ENCODE measurements around the gene GDF2. TPM values are rescaled to one million over a fixed set of nuclear protein-coding genes. Genes with fewer than 3 reads are reported as not detected.

The GDF2 gene
- polyA plus RNA-seq, 1 experiment: not detected

DNA sequence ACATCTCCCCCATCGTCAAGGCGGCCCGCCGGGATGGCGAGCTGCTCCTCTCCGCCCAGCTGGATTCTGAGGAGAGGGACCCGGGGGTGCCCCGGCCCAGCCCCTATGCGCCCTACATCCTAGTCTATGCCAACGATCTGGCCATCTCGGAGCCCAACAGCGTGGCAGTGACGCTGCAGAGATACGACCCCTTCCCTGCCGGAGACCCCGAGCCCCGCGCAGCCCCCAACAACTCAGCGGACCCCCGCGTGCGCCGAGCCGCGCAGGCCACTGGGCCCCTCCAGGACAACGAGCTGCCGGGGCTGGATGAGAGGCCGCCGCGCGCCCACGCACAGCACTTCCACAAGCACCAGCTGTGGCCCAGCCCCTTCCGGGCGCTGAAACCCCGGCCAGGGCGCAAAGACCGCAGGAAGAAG, 12.2 kb upstream of the GDF2 start:
- Histone ChIP-seq H3K36me3 (ENCODE audit: control insufficient read depth, insufficient read depth, low read length) (no peaks in the 10 kb centered on the region), H3K27me3 (ENCODE audit: control insufficient read depth, insufficient read depth, low read length) (peaks cover 1% of the 10 kb centered on the region; the same call in 1 of the 2 replicates), H3K4me3 (ENCODE audit: low read depth, low read length) (no peak overlapping the region)
- TF ChIP-seq, protein P1, sequence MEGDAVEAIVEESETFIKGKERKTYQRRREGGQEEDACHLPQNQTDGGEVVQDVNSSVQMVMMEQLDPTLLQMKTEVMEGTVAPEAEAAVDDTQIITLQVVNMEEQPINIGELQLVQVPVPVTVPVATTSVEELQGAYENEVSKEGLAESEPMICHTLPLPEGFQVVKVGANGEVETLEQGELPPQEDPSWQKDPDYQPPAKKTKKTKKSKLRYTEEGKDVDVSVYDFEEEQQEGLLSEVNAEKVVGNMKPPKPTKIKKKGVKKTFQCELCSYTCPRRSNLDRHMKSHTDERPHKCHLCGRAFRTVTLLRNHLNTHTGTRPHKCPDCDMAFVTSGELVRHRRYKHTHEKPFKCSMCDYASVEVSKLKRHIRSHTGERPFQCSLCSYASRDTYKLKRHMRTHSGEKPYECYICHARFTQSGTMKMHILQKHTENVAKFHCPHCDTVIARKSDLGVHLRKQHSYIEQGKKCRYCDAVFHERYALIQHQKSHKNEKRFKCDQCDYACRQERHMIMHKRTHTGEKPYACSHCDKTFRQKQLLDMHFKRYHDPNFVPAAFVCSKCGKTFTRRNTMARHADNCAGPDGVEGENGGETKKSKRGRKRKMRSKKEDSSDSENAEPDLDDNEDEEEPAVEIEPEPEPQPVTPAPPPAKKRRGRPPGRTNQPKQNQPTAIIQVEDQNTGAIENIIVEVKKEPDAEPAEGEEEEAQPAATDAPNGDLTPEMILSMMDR (IDR thresholded peaks at IDR 0.05; ENCODE audit: insufficient read depth, low read depth, low read length): no peak
- ChIA-PET CTCF (interaction anchor here (2.1 to 9.7 kb wide), 2 partner anchors 265 to 315 kb away, joined by 5 to 215 read pairs; no protein-coding TSS in a partner anchor), POLR2A (no interaction called here)
- no peak for DNase-seq (ENCODE audit: low read depth)

GRCh38 chr10:47311193-47311931, 10.9 kb upstream of the GDF2 start:
- Histone ChIP-seq H3K4me3 (ENCODE audit: low read depth, low read length) (no peak overlapping the region), H3K36me3 (ENCODE audit: control insufficient read depth, insufficient read depth, low read length) (no peaks in the 10 kb centered on the region), H3K27me3 (ENCODE audit: control insufficient read depth, insufficient read depth, low read length) (peaks cover 1% of the 10 kb centered on the region; the same call in 1 of the 2 replicates)
- TF ChIP-seq, protein P1 (IDR thresholded peaks at IDR 0.05; ENCODE audit: insufficient read depth, low read depth, low read length): no peak
- CTCF ChIA-PET: interaction anchor here (0.7 to 9.7 kb wide), 33 partner anchors 8 to 317 kb away, joined by 3 to 215 read pairs (median 5); partner anchors contain the start of gene GDF10
- POLR2A ChIA-PET: no interaction called here
- DNase-seq (ENCODE audit: low read depth): no peak

- Histone ChIP-seq H3K27me3 (ENCODE audit: control insufficient read depth, insufficient read depth, low read length) (peaks cover 1% of the 10 kb centered on the region; the same call in 1 of the 2 replicates), H3K36me3 (ENCODE audit: control insufficient read depth, insufficient read depth, low read length) (no peaks in the 10 kb centered on the region), H3K4me3 (ENCODE audit: low read depth, low read length) (no peak overlapping the region)
- POLR2A ChIA-PET: no interaction called here
- TF ChIP-seq, protein P1 (IDR thresholded peaks at IDR 0.05; ENCODE audit: insufficient read depth, low read depth, low read length): peak; percentile 96
- DNase-seq (ENCODE audit: low read depth): peak; percentile 1
- CTCF ChIA-PET: interaction anchor here (0.7 to 9.7 kb wide), 35 partner anchors 9 to 318 kb away, joined by 3 to 215 read pairs (median 5); partner anchors contain the start of gene GDF10
Observed at GRCh38 chr10:47311932-47312662, 10.2 kb upstream of the GDF2 start.

- Histone ChIP-seq H3K4me3 (ENCODE audit: low read depth, low read length) (no peak overlapping the region), H3K27me3 (ENCODE audit: control insufficient read depth, insufficient read depth, low read length) (peaks cover 1% of the 10 kb centered on the region; the same call in 1 of the 2 replicates), H3K36me3 (ENCODE audit: control insufficient read depth, insufficient read depth, low read length) (no peaks in the 10 kb centered on the region)
- POLR2A ChIA-PET: no interaction called here
- no peak for DNase-seq (ENCODE audit: low read depth)
- TF ChIP-seq, protein P1 (IDR thresholded peaks at IDR 0.05; ENCODE audit: insufficient read depth, low read depth, low read length): no peak
- CTCF ChIA-PET: interaction anchor here (0.6 to 9.7 kb wide), 20 partner anchors 9 to 318 kb away, joined by 3 to 215 read pairs (median 6); no protein-coding TSS in a partner anchor
Observed at GRCh38 chr10:47312663-47312995, 9.6 kb upstream of the GDF2 start.

DNA sequence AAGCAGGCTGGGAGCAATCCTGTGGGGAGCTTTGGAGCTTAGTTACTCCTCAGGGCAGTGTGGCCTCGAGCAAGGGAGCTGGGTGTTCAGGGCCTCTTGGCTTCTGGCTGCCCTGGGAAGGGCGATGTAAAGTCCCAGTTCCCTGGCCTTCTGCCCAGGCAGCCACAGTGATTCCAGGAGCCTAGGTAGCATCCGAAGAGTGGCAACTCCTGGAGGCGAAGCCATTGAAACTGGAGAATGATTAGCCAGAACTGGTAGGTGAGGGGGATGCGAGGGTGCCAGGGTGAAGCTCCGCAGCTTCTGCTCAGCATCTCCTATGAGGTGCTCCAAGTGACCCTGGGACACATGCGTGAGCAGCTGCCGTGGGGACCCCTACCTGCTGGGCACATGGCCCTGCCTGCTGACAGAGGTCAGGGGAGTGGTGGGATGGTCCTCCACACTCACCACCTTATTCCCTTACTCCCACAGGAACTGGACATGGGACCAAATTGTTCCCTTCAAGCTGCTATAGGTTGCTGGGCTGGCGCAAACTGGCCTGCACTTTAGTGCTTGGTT, 7.8 kb upstream of the GDF2 start:
- Histone ChIP-seq H3K36me3 (ENCODE audit: control insufficient read depth, insufficient read depth, low read length) (no peaks in the 10 kb centered on the region), H3K4me3 (ENCODE audit: low read depth, low read length) (no peak overlapping the region), H3K27me3 (ENCODE audit: control insufficient read depth, insufficient read depth, low read length) (no peaks in the 10 kb centered on the region)
- TF ChIP-seq, protein P1 (IDR thresholded peaks at IDR 0.05; ENCODE audit: insufficient read depth, low read depth, low read length): no peak
- ChIA-PET CTCF (interaction anchor here (0.8 to 9.7 kb wide), 6 partner anchors 9 to 320 kb away, joined by 3 to 215 read pairs (median 42); no protein-coding TSS in a partner anchor), POLR2A (no interaction called here)
- DNase-seq (ENCODE audit: low read depth): no peak

Measured in BJ (cell line).